Astrocyte (in vitro differentiated cells and primary cell): ENCODE data around the gene LRRC26. TPM values are rescaled to one million over a fixed set of nuclear protein-coding genes. Genes with fewer than 3 reads are reported as not detected.
A peak's percentile ranks its signal among the peaks of the same experiment; 100 is the strongest.

Experiments
- DNase-seq: peaks from one replicate; pipeline ENCODE4 v3.0.0-alpha.2; 2010; ENCODE audit warnings: low read depth
- FAIRE-seq: peaks from 2 replicates; lab custom pipeline; 2011; peaks lifted over from hg19 to GRCh38; lab: Jason Lieb, UNC
- H2AFZ ChIP-seq: 2 replicates; pipeline ENCODE4 v1.6.0; 2012; ENCODE audit warnings: low read depth, low read length, inconsistent platforms
- H3K27ac ChIP-seq: 2 replicates; pipeline ENCODE4 v1.5.1; 2011; ENCODE audit warnings: low read depth, low read length, inconsistent platforms
- H3K27me3 ChIP-seq: 2 replicates; pipeline ENCODE4 v1.6.0; 2011; ENCODE audit warnings: low read length, inconsistent platforms; ENCODE audit not compliant: insufficient read depth
- H3K36me3 ChIP-seq: 2 replicates; pipeline ENCODE4 v1.5.1; 2011; ENCODE audit warnings: low read length, inconsistent platforms; ENCODE audit not compliant: insufficient read depth
- H3K4me1 ChIP-seq: 2 replicates; pipeline ENCODE4 v1.5.1; 2011; ENCODE audit warnings: low read length, inconsistent platforms; ENCODE audit not compliant: insufficient read depth
- H3K4me2 ChIP-seq: 2 replicates; pipeline ENCODE4 v1.6.0; 2012; ENCODE audit warnings: low read length, inconsistent platforms
- H3K4me3 ChIP-seq: 2 replicates; pipeline ENCODE4 v1.5.1; 2011; ENCODE audit warnings: low read depth, mild to moderate bottlenecking, low read length, inconsistent platforms; ENCODE audit not compliant: insufficient read depth
- H3K79me2 ChIP-seq: 2 replicates; pipeline ENCODE4 v1.6.0; 2012; ENCODE audit warnings: mild to moderate bottlenecking, low read length, inconsistent platforms; ENCODE audit not compliant: insufficient read depth
- H3K9ac ChIP-seq: 2 replicates; pipeline ENCODE4 v1.6.0; 2012; ENCODE audit warnings: mild to moderate bottlenecking, low read length, inconsistent platforms
- H3K9me3 ChIP-seq: 2 replicates; pipeline ENCODE4 v1.5.1; 2012; ENCODE audit warnings: low read depth, mild to moderate bottlenecking, low read length, inconsistent platforms; ENCODE audit not compliant: insufficient read depth
- H4K20me1 ChIP-seq: 2 replicates; pipeline ENCODE4 v1.6.0; 2012; ENCODE audit warnings: low read length, inconsistent platforms; ENCODE audit not compliant: insufficient read depth
- H3K27ac Mint-ChIP-seq: one replicate; pipeline ENCODE4 v1.8.0; 2021; ENCODE audit warnings: mild to moderate bottlenecking, mixed read lengths; ENCODE audit not compliant: unreplicated experiment
- H3K27me3 Mint-ChIP-seq: one replicate; pipeline ENCODE4 v1.8.0; 2021; ENCODE audit warnings: low read depth, mixed read lengths; ENCODE audit not compliant: unreplicated experiment
- H3K36me3 Mint-ChIP-seq: one replicate; pipeline ENCODE4 v1.8.0; 2021; ENCODE audit warnings: low read depth, mixed read lengths; ENCODE audit not compliant: unreplicated experiment
- H3K4me1 Mint-ChIP-seq: one replicate; pipeline ENCODE4 v1.8.0; 2021; ENCODE audit warnings: low read depth, mixed read lengths; ENCODE audit not compliant: unreplicated experiment
- H3K4me3 Mint-ChIP-seq: one replicate; pipeline ENCODE4 v1.8.0; 2021; ENCODE audit warnings: mild to moderate bottlenecking, moderate library complexity, mixed read lengths; ENCODE audit not compliant: unreplicated experiment
- H3K9me3 Mint-ChIP-seq: one replicate; pipeline ENCODE4 v1.8.0; 2021; ENCODE audit warnings: mild to moderate bottlenecking, mixed read lengths; ENCODE audit not compliant: unreplicated experiment
- EZH2 ChIP-seq: IDR thresholded peaks from 2 replicates; pipeline ENCODE4 v1.6.1; 2012; ENCODE audit warnings: mild to moderate bottlenecking, low read length, inconsistent platforms; ENCODE audit not compliant: insufficient read depth
- total RNA-seq: library from RNA; stranded (reverse); gene quantifications from 2 replicates; pipeline ENCODE4 v1.2.1, GENCODE V29; 2021
- TF ChIP-seq, protein P1 (sequence below): IDR thresholded peaks from 2 replicates; pipeline ENCODE4 v1.5.1; 2011; ENCODE audit warnings: low read depth, mild to moderate bottlenecking, inconsistent platforms, low read length, moderate library complexity; ENCODE audit not compliant: insufficient read depth

The LRRC26 gene
- total RNA-seq, 1 donor from 2014 or later, result not detected

DNA sequence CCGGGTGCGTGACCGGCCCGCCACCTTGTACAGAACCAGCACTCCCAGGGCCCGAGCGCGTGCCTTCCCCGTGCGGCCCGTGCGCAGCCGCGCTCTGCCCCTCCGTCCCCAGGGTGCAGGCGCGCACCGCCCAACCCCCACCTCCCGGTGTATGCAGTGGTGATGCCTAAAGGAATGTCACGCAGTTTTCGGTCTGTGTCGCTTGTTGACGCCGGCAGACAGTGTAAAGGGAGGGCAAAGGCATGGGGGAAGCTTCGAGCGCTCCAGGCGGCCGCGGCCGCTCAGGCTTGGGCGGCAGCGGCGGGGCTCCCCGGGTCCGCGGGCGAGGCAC, 1.3 kb downstream of the LRRC26 start:
- no peak overlapping the region for H3K4me3 Mint-ChIP-seq
- no peak overlapping the region for H2AFZ ChIP-seq

DNA sequence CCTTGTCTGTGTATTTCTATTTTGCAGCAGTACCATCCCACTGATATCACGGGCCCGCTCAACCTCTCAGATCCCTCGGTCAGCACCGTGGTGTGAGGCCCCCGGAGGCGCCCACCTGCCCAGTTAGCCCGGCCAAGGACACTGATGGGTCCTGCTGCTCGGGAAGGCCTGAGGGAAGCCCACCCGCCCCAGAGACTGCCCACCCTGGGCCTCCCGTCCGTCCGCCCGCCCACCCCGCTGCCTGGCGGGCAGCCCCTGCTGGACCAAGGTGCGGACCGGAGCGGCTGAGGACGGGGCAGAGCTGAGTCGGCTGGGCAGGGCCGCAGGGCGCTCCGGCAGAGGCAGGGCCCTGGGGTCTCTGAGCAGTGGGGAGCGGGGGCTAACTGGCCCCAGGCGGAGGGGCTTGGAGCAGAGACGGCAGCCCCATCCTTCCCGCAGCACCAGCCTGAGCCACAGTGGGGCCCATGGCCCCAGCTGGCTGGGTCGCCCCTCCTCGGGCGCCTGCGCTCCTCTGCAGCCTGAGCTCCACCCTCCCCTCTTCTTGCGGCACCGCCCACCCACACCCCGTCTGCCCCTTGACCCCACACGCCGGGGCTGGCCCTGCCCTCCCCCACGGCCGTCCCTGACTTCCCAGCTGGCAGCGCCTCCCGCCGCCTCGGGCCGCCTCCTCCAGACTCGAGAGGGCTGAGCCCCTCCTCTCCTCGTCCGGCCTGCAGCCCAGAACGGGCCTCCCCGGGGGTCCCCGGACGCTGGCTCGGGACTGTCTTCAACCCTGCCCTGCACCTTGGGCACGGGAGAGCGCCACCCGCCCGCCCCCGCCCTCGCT, 1.9 kb downstream of the LRRC26 start:
- Histone ChIP-seq H3K27ac (no peak overlapping the region), H3K9ac (no peak overlapping the region), H3K4me1 (no peaks in the 10 kb centered on the region), H4K20me1 (no peaks in the 10 kb centered on the region), H2AFZ (no peak overlapping the region), H3K4me2 (no peak overlapping the region), H3K36me3 (no peaks in the 10 kb centered on the region), H3K27me3 (peaks cover 43% of the 10 kb centered on the region), H3K79me2 (no peaks in the 10 kb centered on the region), H3K9me3 (no peaks in the 10 kb centered on the region), H3K4me3 (no peak overlapping the region)
- Mint-ChIP-seq H3K9me3 (no peaks in the 10 kb centered on the region), H3K36me3 (no peaks in the 10 kb centered on the region), H3K4me3 (no peak overlapping the region), H3K27ac (no peak overlapping the region), H3K27me3 (peaks cover 40% of the 10 kb centered on the region), H3K4me1 (no peaks in the 10 kb centered on the region)
- FAIRE-seq (no peak), DNase-seq (no peak)
- TF ChIP-seq, protein P1, sequence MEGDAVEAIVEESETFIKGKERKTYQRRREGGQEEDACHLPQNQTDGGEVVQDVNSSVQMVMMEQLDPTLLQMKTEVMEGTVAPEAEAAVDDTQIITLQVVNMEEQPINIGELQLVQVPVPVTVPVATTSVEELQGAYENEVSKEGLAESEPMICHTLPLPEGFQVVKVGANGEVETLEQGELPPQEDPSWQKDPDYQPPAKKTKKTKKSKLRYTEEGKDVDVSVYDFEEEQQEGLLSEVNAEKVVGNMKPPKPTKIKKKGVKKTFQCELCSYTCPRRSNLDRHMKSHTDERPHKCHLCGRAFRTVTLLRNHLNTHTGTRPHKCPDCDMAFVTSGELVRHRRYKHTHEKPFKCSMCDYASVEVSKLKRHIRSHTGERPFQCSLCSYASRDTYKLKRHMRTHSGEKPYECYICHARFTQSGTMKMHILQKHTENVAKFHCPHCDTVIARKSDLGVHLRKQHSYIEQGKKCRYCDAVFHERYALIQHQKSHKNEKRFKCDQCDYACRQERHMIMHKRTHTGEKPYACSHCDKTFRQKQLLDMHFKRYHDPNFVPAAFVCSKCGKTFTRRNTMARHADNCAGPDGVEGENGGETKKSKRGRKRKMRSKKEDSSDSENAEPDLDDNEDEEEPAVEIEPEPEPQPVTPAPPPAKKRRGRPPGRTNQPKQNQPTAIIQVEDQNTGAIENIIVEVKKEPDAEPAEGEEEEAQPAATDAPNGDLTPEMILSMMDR, result no peak
- peak; percentile 58 for TF ChIP-seq EZH2

More for the DNA sequence above, 1.3 kb downstream of the LRRC26 start:
- Histone ChIP-seq H3K9ac (no peak overlapping the region), H3K36me3 (no peaks in the 10 kb centered on the region), H3K4me2 (peak overlapping the region; percentile 65), H4K20me1 (no peaks in the 10 kb centered on the region), H3K27ac (no peak overlapping the region), H3K79me2 (no peaks in the 10 kb centered on the region), H3K27me3 (peaks cover 39% of the 10 kb centered on the region), H3K4me1 (no peaks in the 10 kb centered on the region), H3K4me3 (no peak overlapping the region), H3K9me3 (no peaks in the 10 kb centered on the region)
- Mint-ChIP-seq H3K9me3 (no peaks in the 10 kb centered on the region), H3K36me3 (no peaks in the 10 kb centered on the region), H3K27me3 (peaks cover 35% of the 10 kb centered on the region), H3K4me1 (no peaks in the 10 kb centered on the region), H3K27ac (no peak overlapping the region)
- DNase-seq (no peak), FAIRE-seq (no peak)
- peak; percentile 7 for TF ChIP-seq EZH2
- TF ChIP-seq, protein P1, result no peak

- Histone ChIP-seq H3K27me3 (peaks cover 47% of the 10 kb centered on the region), H3K9ac (no peak overlapping the region), H3K4me3 (no peak overlapping the region), H3K4me2 (no peak overlapping the region), H4K20me1 (no peaks in the 10 kb centered on the region), H3K27ac (no peak overlapping the region), H3K36me3 (no peaks in the 10 kb centered on the region), H3K4me1 (peaks cover 4% of the 10 kb centered on the region), H3K79me2 (no peaks in the 10 kb centered on the region), H2AFZ (no peak overlapping the region), H3K9me3 (no peaks in the 10 kb centered on the region)
- H3K27me3 Mint-ChIP-seq, result peaks cover 43% of the 10 kb centered on the region
- FAIRE-seq (no peak), DNase-seq (no peak)
- H3K36me3 Mint-ChIP-seq, result no peaks in the 10 kb centered on the region
- H3K9me3 Mint-ChIP-seq, result no peaks in the 10 kb centered on the region
- H3K4me1 Mint-ChIP-seq, result no peaks in the 10 kb centered on the region
- no peak for TF ChIP-seq EZH2
- TF ChIP-seq, protein P1, result no peak
- no peak overlapping the region for H3K4me3 Mint-ChIP-seq
- no peak overlapping the region for H3K27ac Mint-ChIP-seq
These were observed 2.5 kb downstream of the LRRC26 start for GRCh38 chr9:137167277-137167746.
